HG03108 (cell line): ENCODE data around the gene SYNE2.

Experiments
- ATAC-seq: cut with Tn5 transposase; IDR thresholded peaks from one replicate; pipeline ENCODE4 v1.9.1; 2021; ENCODE audit warnings: moderate library complexity; ENCODE audit not compliant: unreplicated experiment

Gene SYNE2

DNA sequence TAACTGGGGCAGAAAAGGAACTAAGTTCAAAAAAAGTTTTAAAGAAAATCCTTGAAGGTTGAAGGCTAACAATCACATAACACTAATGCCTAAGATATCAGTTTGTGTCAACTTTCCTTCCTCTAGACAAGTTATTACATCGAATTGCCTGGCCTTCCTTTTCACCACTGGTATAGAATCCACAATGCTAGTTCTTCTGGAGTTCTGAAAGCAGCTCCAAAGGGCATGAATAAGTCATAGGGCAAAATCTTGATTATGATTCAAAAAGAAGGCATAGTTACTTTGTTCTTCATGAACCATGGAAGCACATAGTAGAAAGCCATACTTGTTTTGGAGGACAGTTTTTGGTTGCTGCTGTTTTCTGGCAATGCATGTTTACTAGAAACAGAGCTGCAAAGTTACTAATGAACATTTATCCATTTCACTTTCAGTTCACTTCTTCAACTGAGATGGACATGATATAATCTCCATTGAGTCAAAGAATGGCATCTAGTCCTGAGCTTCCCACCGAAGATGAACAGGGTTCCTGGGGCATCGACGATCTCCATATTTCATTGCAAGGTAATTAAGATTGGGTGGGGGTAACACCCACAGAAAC is 56.0 kb downstream of the SYNE2 start:
- ATAC-seq = no peak

DNA sequence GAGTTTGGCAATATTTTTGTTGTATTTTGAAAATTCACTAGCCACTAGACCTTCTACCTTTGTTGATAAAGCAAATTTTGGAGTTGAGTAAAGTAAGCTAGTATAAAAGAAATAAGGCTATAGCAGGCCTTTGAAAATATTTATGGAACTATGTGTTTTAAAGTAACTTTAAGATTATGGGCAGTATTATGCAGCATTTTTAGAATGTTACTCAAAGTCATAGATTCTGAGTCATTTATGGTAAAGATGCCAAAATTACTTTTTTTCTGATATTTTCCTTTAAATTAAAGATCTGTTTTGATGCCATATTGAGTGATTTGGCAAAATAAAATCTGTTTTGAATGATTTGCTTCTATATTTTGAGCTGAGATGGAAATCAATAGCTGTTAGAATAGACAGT is 57.2 kb downstream of the SYNE2 start:
- ATAC-seq = no peak

DNA sequence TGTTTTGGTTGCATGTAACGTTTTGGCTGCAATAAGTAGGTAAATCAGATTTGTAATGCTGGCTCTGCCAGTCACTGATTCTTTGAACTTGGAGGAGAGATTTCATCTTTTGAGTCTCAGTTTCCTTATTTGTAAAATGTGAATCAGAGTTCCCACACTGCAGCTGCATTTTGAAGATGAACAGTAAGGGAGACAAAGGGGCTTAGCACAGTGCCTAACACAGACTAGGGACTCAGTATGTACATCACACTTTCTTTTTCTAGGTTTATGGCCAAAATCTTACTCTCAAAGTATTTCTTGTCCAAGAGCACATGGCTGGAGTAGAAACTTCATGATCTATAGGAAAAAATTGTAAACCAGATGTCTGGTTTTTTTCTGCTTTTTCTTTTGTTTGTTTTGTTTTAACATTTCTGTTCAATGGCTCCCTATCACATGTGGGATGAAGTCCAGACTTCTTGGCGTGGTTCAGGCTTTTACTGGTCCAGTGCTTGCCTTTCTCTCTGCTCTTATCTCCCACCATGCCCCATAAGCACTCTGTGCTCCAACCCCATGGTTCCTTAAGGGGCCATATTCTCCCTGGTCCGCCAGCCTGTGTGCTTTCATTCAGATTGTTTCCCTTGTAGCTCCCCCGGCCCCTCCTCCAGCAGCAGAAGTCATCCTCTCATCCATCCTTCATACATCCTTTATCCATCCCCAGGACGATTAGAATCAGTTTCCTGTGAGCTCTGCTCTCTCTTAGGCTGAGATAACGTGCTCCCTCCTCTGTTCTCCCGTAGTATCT is 58.0 kb downstream of the SYNE2 start:
- no peak for ATAC-seq

DNA sequence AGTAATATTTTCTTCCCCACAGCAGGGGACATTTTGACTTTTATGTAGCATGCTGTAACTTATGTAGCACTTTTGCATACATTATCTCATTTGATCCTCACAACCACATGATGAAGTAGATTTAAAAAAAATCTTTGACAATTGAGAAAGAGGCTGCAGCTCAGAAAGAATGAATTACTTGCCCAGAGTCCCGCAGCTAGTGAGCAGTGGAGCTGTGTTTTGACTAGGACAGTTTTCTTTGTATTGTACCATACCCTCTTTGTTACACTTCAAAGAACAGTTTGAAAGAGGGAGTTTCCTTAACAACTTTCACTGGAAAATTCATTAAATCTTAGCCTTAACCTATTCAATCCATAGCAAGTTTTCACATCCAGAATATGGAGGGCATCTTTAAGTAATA is 58.6 kb downstream of the SYNE2 start:
- ATAC-seq = no peak

DNA sequence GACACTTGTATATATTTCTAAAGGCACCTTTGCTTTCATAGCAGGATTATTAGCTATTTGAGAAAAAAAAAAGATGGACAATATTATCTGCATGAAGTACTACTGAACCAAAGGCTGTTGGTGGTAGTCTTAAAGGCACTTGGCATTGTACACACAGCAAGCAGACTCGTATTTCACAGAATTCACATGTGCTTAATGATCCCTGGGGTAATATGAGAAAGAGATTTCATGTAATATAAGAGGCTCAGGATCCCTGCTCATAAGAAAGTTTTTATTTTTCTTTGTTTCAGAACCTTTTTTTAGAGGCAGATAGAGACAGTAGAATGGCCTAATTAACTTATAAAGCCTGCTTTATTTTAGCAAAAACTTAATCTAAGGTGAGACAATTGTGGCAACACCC is 59.5 kb downstream of the SYNE2 start:
- no peak for ATAC-seq

DNA sequence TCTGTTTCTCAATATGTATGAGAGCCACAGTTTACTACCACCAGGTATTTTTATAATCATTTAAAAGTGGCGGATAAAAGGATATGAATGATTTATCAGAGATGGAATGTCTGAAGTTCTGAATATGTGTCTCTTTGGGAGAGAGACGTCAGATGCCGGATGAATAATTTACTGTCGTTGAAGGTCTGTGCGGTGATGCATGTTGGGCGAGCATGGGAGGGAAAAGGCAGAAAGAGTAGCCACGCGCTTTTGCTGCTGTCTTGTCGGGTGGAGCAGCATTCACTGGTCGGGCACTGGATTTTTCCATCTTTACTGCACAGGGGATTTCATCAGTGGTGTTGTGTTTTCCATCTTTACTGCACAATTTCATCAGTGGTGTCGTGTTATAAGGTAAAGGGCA is 65.6 kb downstream of the SYNE2 start:
- no peak for ATAC-seq

DNA sequence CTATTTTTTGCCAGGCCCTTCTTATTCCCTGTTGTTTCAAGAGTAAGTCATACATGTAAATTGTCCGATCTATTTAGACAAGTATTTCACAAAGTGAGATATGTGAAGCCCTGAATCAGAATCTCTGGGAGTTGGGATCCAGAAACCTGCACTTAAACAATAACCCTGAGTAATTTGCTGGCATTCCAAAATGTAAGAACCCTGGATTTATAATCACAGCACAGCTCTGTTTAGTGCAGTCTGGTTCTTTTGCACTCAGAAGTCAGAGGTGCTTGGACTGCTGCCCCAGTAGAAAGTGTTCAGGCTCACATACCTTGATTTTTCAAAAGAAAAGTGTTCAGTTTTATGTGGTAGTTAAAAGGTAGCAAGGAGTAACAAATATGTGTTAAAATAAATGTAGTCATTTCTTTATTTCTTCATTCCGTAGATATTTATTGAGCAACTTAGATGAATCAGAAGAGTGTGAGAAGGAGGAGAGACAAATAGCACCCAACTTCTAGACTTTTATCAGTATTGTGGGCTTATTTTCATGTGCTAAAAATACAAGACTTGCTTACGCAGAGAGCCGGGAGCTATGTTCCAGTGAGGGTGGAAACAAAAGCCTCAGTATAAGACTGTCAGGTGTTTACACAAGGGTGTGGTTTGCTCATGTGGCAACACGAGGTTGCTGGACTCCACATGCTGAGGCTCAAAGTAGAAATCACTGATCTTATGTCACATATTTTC is 70.1 kb downstream of the SYNE2 start:
- no peak for ATAC-seq

DNA sequence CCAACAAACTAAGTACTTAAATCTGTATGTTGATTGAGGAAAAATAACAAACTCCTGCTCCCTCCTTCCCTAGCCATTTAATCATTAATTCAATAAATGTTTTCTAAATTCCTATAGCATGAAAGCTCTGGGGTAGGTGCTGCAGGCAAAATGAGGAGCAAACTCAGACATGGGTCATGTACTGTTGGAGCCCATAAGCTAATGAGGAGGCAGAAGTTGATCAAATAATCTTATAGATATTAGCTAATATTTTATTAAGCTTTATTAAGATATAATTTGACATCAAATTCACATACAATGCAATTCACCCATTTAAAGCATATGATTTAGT is 70.6 kb downstream of the SYNE2 start:
- ATAC-seq = no peak

DNA sequence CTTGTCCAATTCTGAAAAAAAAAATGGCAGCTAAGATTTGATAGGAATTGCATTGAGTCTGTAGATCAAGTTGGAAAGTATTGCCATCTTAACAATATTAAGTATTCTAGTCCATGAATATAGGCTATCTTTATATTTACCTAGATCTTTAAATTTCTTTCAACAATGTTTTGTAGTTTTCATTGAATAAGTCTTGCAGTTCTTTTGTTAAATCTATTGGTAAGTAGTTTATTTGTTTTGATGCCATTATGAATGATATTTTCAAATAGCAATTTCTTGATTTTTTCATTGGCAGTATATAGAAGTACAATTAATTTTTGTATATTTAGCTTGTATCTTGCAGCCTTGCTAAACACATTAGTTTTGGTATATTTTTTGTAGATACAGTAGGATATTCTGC is 71.6 kb downstream of the SYNE2 start:
- no peak for ATAC-seq

DNA sequence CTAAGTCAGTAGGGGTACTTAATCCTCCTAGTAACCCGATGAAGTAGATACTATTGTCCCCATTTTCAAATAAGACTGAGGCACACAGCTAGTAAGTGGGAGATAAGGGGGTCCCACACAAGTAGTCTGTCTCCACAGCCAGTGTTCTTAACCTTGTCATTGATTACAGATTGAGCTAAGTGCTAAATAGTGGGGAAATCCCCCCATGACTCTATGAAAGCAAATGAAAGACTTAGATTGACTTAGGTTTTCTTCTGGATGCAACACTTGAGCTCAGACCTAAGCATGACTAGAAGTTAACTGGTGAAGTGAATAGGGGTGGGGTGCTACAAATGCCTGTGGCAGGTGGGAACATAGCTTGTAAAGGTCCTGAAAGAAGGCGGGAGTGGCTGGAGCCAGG is 73.8 kb downstream of the SYNE2 start:
- ATAC-seq = no peak

DNA sequence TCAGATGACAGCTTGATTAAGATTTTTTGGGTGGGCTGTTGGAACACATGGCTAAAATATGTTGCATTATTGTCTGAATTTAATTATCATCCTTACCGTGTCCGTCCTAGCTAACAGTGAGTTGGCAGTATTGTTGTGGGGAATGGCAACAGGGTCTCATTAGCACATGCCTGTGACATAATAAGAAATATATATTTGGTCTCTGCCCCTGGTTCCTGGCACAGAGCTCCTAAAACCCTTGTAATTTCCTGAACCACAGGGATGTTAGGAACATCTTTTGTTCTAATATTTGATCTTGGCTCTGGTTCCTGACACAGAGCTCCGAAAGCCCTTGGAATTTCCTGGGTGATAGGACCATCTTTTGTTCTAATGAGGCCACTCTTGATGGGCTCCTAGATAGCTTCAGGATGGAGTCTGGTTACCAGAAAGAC is 76.0 kb downstream of the SYNE2 start:
- ATAC-seq = no peak

DNA sequence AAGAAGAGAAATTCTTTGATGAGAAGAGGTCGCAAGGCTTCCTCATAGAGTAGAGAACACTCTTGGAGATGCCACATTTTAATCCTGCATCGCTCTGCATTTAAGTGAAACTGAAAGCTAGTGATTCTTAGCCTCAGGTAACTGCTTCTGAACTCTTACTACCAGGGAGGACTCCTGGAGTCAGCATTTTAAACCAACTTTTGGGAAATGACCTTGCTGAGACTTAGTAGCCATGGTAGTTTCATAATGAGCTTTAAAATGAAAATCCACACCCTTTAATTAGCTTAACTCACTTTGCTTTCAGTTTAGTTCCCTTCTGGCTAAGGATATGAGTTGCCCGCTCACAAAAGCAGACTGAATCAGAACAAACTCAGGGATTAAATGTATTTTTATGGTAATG is 80.3 kb downstream of the SYNE2 start:
- no peak for ATAC-seq

DNA sequence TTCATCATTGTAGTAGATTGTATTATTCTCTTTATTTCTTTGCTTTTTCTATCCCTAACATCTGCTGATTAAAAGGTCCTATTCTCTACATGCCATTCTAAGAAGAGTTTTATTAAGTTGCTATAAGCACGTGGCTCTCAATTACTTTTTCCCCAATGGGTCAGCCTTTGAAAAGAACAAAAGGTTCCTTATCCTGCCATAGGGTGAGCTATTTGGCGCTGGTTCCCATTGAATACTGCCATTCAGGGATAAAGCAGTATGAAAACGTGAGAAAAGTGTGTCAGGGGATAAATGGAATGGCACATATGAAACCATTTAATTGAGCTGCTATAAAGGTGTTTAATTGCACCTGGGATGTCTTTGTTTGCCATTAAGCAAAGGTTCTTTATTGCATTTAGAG is 80.9 kb downstream of the SYNE2 start:
- no peak for ATAC-seq

DNA sequence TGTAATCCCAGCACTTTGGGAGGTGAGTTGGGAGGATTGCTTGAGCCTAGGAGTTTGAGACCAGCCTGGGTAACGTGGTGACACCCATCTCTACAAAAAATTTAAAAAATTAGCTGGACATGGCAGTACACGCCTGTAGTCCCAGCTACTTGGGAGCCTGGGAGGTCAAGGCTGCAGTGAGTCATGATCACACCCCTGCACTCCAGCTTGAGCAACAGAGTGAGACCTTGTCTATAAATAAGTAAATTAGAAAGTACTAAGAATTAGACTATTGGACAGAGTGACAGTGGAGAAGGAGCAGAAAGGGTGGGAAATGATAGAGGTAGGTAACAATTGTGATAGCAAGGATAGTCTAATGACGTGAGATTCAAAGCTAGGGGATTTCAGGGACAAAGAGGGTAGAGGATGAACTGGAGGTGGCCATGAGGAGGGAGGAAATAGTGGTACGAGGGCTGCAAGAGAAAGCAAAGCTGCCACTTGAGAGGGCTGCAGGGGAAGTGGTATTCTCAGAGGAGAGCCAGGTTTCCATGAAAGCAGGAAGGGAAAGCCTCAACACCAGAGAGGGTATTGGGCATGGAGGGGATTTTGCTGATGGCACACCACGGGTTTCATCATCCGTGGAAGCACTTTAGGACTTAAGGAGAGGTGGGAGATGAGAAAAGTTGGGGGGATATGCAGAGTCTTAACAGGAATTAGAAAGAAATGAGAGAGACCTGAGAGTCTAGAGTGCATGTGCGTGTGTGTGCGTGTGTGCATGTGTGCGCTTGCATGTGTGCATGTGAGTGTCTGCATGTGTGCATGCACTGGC is 85.6 kb downstream of the SYNE2 start:
- peak; percentile 59 for ATAC-seq

DNA sequence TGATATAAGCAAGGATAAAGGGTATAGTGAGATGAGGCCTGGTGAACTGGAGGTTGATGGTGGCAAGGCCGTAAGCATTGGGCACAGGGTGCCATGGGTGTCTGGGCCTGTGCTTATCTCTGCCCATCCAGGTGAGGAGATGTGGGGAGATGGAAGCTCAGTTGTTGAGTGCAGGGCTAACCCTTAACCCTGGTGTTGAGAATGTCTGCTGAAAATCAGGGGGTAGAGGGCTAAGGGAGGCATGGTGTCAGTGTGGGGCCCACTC is 86.1 kb downstream of the SYNE2 start:
- ATAC-seq = peak; percentile 1

DNA sequence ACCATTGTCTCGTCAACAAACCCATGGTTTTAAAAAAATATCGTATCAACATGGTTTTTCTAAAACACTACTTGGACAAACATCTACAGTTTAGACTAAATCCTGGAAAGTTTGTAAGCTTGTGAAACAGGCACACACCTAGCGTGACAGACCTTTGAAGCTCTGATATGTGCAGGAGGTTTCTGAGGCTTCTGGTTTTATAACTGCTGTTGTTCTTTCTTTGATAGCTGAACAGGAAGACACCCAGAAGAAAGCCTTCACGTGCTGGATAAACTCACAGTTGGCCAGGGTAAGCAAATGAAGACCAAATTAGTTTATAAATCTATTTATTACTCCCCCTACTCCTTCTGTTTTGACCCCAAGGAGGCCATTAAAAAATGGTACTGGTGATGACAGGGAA is 87.6 kb downstream of the SYNE2 start:
- no peak for ATAC-seq

DNA sequence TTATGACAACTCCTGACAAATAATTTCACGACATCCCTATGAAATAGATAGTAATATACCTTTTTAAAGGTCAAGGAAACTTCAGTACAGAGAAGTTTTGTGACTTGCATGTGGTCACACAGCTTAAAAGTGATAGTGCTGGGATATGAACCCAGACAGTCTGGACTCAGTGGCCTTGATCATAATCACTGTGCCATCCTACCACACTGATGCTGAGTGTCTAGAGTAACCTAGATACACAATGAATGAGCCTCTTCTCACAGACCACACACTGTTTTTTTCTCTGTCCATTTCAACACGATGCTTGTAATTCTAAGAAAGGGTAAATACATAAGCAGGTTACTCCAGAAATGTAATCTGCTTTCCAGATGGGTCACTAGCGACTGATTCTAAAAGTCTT is 88.2 kb downstream of the SYNE2 start:
- no peak for ATAC-seq

DNA sequence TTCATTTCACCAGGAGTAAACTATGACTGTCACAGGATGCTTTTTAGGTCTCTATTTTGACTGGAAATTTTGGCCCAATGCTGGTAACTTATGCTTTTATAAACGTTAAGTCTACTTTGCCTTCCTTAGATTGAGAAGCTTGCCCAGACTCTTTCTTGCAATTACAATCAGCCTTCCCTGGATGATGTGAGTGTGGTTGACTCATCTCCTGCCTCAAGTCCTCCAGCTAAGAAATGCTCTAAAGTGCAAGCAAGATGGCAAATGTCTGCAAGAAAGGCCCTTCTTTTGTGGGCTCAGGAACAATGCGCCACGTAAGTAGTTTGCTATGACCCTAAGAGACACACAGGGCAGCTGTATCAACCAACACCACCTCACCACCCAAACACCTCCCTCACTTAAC is 96.9 kb downstream of the SYNE2 start:
- ATAC-seq = no peak

DNA sequence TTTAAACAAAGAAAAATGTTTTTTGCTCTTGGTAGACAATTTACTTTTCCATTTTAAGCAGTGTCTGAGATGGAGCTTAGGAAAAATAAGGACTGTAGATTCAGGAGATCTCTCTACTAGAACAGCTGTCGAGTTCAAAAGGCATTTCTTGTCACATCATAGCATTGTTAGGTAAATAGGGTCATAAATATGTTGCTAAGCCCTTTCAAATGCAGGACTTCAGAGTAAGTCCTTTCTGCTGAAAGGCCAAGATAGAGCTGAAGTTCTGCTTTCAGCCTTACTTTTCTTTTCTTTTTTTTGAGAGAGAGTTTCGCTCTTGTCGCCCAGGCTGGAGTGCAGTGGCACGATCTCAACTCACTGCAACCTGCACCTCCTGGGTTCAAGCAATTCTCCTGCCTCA is 98.2 kb downstream of the SYNE2 start:
- no peak for ATAC-seq

DNA sequence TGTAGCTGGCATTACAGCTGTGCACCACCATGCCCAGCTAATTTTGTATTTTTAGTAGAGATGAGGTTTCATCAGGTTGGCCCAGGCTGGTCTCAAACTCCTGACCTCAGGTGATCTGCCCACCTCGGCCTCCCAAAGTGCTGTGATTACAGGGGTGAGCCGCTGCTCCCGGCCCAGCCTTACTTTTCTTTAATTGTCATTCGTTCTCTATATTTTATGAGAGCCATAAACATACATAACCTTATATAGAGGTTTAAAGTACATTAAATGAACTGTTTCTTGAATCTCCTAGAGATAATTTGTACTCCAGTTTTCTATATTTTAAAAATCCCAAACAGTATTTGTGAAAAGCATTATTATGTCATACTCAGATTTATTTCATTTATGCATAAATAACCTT is 98.6 kb downstream of the SYNE2 start:
- no peak for ATAC-seq

DNA sequence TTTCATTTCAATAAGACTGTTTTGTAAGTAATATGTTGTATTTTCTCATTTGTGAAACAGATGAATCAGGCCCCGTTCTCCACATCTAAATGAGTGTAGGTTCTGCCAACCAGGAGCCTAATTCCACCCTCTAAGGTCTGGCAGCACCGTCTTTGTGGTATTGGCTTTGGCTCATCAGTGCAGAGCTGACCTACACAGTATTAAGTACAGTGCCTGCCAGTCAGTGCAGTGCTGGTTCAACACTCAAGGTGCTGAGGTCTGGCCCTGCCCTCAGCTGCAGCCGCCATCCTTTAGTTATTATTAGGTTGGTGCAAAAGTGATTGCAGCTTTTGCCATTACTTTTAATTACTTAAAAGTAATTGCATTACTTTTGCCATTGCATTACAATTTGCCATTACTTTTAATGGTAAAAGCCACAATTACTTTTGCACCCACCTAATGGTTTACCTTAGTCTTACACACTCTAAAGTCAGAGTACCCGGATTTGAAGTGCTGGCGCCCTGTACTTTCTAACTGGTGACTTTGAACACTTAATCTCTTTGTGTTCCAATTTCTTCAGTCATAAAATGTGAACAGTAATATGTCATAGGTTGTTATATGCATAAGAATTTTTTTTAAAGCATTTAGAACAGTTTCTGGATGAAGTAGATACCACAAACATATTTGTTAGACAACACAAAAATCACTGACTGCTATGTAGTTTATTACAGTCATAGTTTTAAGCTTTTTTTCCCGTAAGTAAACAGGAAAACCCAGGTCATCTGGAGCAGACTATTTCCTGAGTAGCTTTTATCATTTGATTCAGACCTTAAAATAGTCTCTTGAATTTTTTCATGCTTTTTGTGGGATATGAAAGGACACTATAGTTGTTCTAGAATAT is 99.5 kb downstream of the SYNE2 start:
- no peak for ATAC-seq
